ENCODE data around the gene TRIM45. TPM values are rescaled to one million over a fixed set of nuclear protein-coding genes. Genes with fewer than 3 reads are reported as not detected.
A peak's percentile ranks its signal among the peaks of the same experiment; 100 is the strongest.

The TRIM45 gene
- total RNA-seq, 8 experiments from 2014 or later, result 1.2 to 14.5 (median 7.4) TPM

GRCh38 chr1:117092594-117092993, 29.0 kb downstream of the TRIM45 start:
- no peak for ATAC-seq (replicated peaks in 6 of 8)
- peak overlapping the region in 1 of 2 donors; percentile 54 for H3K27ac ChIP-seq
- peaks cover 33 to 46% of the 10 kb centered on the region in 2 donors for H3K4me1 ChIP-seq (replicated peaks in 1 of 2)
- 56 to 93% (median 64%) methylated on average over 3 to 5 of the region's 5 CpGs; no CpG with 5 or more reads in 4 of the 10 experiments for WGBS, 10 experiments
- in situ Hi-C loops (cut with MboI; ENCODE audit: low pct_unique_long_range_greater_than_20kb in 2 of 9, low sequenced_read_pairs in 9 of 9, unreplicated experiment in 9 of 9), result loop anchor here in 3 of 9 experiments (25.0 kb wide), 2 partner anchors 195 to 670 kb away; no protein-coding TSS in a partner anchor
- no peak overlapping the region for H3K4me3 ChIP-seq

GRCh38 chr1:117089996-117090395, 31.6 kb downstream of the TRIM45 start:
- in situ Hi-C loops (cut with MboI; ENCODE audit: low pct_unique_long_range_greater_than_20kb in 2 of 9, low sequenced_read_pairs in 9 of 9, unreplicated experiment in 9 of 9), result loop anchor here in 3 of 9 experiments (25.0 kb wide), 2 partner anchors 197 to 672 kb away; no protein-coding TSS in a partner anchor
- ATAC-seq (replicated peaks in 6 of 8), result no peak
- 0 to 100% (median 67%) methylated on average over 1 to 2 of the region's 2 CpGs; no CpG with 5 or more reads in 2 of the 10 experiments for WGBS, 10 experiments

GRCh38 chr1:117087686-117088085, 33.9 kb downstream of the TRIM45 start:
- no peak overlapping the region for H3K27ac ChIP-seq
- in situ Hi-C loops (cut with MboI; ENCODE audit: low pct_unique_long_range_greater_than_20kb in 2 of 9, low sequenced_read_pairs in 9 of 9, unreplicated experiment in 9 of 9), result loop anchor here in 3 of 9 experiments (25.0 kb wide), 2 partner anchors 200 to 675 kb away; no protein-coding TSS in a partner anchor
- peaks cover 6% of the 10 kb centered on the region in 2 donors for H3K4me1 ChIP-seq (replicated peaks in 1 of 2)
- no peak overlapping the region for H3K4me3 ChIP-seq
- ATAC-seq (replicated peaks in 6 of 8), result no peak
- WGBS, 10 experiments, result 72 to 100% (median 96%) methylated on average over 2 to 6 of the region's 6 CpGs

More at GRCh38 chr1:117089996-117090395, 31.6 kb downstream of the TRIM45 start:
- H3K4me3 ChIP-seq, result no peak overlapping the region
- no peak overlapping the region for H3K27ac ChIP-seq
- peaks cover 27 to 29% of the 10 kb centered on the region in 2 donors for H3K4me1 ChIP-seq (replicated peaks in 1 of 2)

- Histone ChIP-seq H3K4me1 (replicated peaks in 1 of 2) (no peaks in the 10 kb centered on the region), H3K27ac (no peak overlapping the region), H3K4me3 (no peak overlapping the region)
- in situ Hi-C loops (cut with MboI; ENCODE audit: low pct_unique_long_range_greater_than_20kb in 2 of 9, low sequenced_read_pairs in 9 of 9, unreplicated experiment in 9 of 9), result loop anchor here in 3 of 9 experiments (25.0 kb wide), 2 partner anchors 203 to 678 kb away; no protein-coding TSS in a partner anchor
- WGBS, 10 experiments, result 81 to 100% (median 93%) methylated on average over 1 to 6 of the region's 6 CpGs; no CpG with 5 or more reads in 4 of the 10 experiments
- no peak for ATAC-seq (replicated peaks in 6 of 8)
These were observed 37.3 kb downstream of the TRIM45 start for GRCh38 chr1:117084231-117084630.

GRCh38 chr1:117079737-117080136, 41.8 kb downstream of the TRIM45 start:
- no peak overlapping the region for H3K27ac ChIP-seq
- ATAC-seq (replicated peaks in 6 of 8), result no peak
- H3K4me3 ChIP-seq, result no peak overlapping the region
- 90 to 100% (median 94%) methylated on average over 1 to 6 of the region's 6 CpGs; no CpG with 5 or more reads in 1 of the 10 experiments for WGBS, 10 experiments
- no peaks in the 10 kb centered on the region for H3K4me1 ChIP-seq (replicated peaks in 1 of 2)
- in situ Hi-C loops (cut with MboI; ENCODE audit: low pct_unique_long_range_greater_than_20kb in 2 of 9, low sequenced_read_pairs in 9 of 9, unreplicated experiment in 9 of 9), result loop anchor here in 5 of 9 experiments (10.0 to 25.0 kb wide), 3 partner anchors 205 to 683 kb away; no protein-coding TSS in a partner anchor

- no peak overlapping the region for H3K4me3 ChIP-seq
- peak in 7 of 8 experiments; percentile 67 to 99 (median 79) for ATAC-seq (replicated peaks in 6 of 8)
- no peaks in the 10 kb centered on the region for H3K4me1 ChIP-seq (replicated peaks in 1 of 2)
- WGBS, 10 experiments, result 0 to 100% (median 65%) methylated on average over 1 to 3 of the region's 3 CpGs; no CpG with 5 or more reads in 3 of the 10 experiments
- in situ Hi-C loops (cut with MboI; ENCODE audit: low pct_unique_long_range_greater_than_20kb in 2 of 9, low sequenced_read_pairs in 9 of 9, unreplicated experiment in 9 of 9), result loop anchor here in 5 of 9 experiments (10.0 to 25.0 kb wide), 3 partner anchors 208 to 685 kb away; no protein-coding TSS in a partner anchor
- no peak overlapping the region for H3K27ac ChIP-seq
These were observed 44.3 kb downstream of the TRIM45 start for GRCh38 chr1:117077267-117077666.

- no peak overlapping the region for H3K27ac ChIP-seq
- 90 to 100% (median 93%) methylated on average over 3 to 5 of the region's 5 CpGs; no CpG with 5 or more reads in 6 of the 10 experiments for WGBS, 10 experiments
- no peak overlapping the region for H3K4me3 ChIP-seq
- in situ Hi-C loops (cut with MboI; ENCODE audit: low pct_unique_long_range_greater_than_20kb in 2 of 9, low sequenced_read_pairs in 9 of 9, unreplicated experiment in 9 of 9), result loop anchor here in 5 of 9 experiments (10.0 to 25.0 kb wide), 3 partner anchors 208 to 686 kb away; no protein-coding TSS in a partner anchor
- H3K4me1 ChIP-seq (replicated peaks in 1 of 2), result no peaks in the 10 kb centered on the region
- no peak for ATAC-seq (replicated peaks in 6 of 8)
These were observed 44.9 kb downstream of the TRIM45 start for GRCh38 chr1:117076648-117077047.

GRCh38 chr1:117070124-117070523, 51.4 kb downstream of the TRIM45 start:
- Histone ChIP-seq H3K27ac (no peak overlapping the region), H3K4me3 (no peak overlapping the region), H3K4me1 (replicated peaks in 1 of 2) (no peaks in the 10 kb centered on the region)
- 42 to 100% (median 94%) methylated on average over 1 to 2 of the region's 2 CpGs for WGBS, 10 experiments
- in situ Hi-C loops (cut with MboI; ENCODE audit: low pct_unique_long_range_greater_than_20kb in 2 of 9, low sequenced_read_pairs in 9 of 9, unreplicated experiment in 9 of 9), result loop anchor here (10.0 to 25.0 kb wide), 6 partner anchors 215 to 933 kb away; partner anchors contain the start of gene CD58 (in 2 of the 9)
- no peak for ATAC-seq (replicated peaks in 6 of 8)

- in situ Hi-C loops (cut with MboI; ENCODE audit: low pct_unique_long_range_greater_than_20kb in 2 of 9, low sequenced_read_pairs in 9 of 9, unreplicated experiment in 9 of 9), result loop anchor here in 7 of 9 experiments (10.0 to 25.0 kb wide), 6 partner anchors 215 to 932 kb away; partner anchors contain the start of gene CD58 (in 2 of the 7)
- ATAC-seq (replicated peaks in 6 of 8), result no peak
- no peak overlapping the region for H3K4me3 ChIP-seq
- WGBS, 10 experiments, result 90 to 100% (median 97%) methylated on average over 1 to 4 of the region's 4 CpGs; no CpG with 5 or more reads in 1 of the 10 experiments
- H3K27ac ChIP-seq, result no peak overlapping the region
- no peaks in the 10 kb centered on the region for H3K4me1 ChIP-seq (replicated peaks in 1 of 2)
These were observed 52.2 kb downstream of the TRIM45 start for GRCh38 chr1:117069220-117069844.

GRCh38 chr1:117068580-117068979, 53.0 kb downstream of the TRIM45 start:
- in situ Hi-C loops (cut with MboI; ENCODE audit: low pct_unique_long_range_greater_than_20kb in 2 of 9, low sequenced_read_pairs in 9 of 9, unreplicated experiment in 9 of 9), result loop anchor here in 7 of 9 experiments (10.0 to 25.0 kb wide), 6 partner anchors 216 to 931 kb away; partner anchors contain the start of gene CD58 (in 2 of the 7)
- no peak for ATAC-seq (replicated peaks in 6 of 8)

GRCh38 chr1:117067533-117068370, 53.8 kb downstream of the TRIM45 start:
- no peak overlapping the region for H3K27ac ChIP-seq
- in situ Hi-C loops (cut with MboI; ENCODE audit: low pct_unique_long_range_greater_than_20kb in 2 of 9, low sequenced_read_pairs in 9 of 9, unreplicated experiment in 9 of 9), result loop anchor here in 7 of 9 experiments (10.0 to 25.0 kb wide), 6 partner anchors 217 to 930 kb away; partner anchors contain the start of gene CD58 (in 2 of the 7)
- H3K4me1 ChIP-seq (replicated peaks in 1 of 2), result no peaks in the 10 kb centered on the region
- peak; percentile 90 to 98 (median 95) for ATAC-seq (replicated peaks in 6 of 8)
- no peak overlapping the region for H3K4me3 ChIP-seq
- 8 to 67% (median 46%) methylated on average over 2 to 5 of the region's 6 CpGs for WGBS, 10 experiments

More at GRCh38 chr1:117068580-117068979, 53.0 kb downstream of the TRIM45 start:
- WGBS, 10 experiments, result 83 to 100% (median 94%) methylated on average over 1 to 5 of the region's 5 CpGs
- no peak overlapping the region for H3K27ac ChIP-seq
- H3K4me1 ChIP-seq (replicated peaks in 1 of 2), result no peaks in the 10 kb centered on the region
- no peak overlapping the region for H3K4me3 ChIP-seq

GRCh38 chr1:117066367-117066766, 55.2 kb downstream of the TRIM45 start:
- H3K27ac ChIP-seq, result no peak overlapping the region
- 20 to 100% (median 90%) methylated on average over 1 to 6 of the region's 6 CpGs; no CpG with 5 or more reads in 1 of the 10 experiments for WGBS, 10 experiments
- in situ Hi-C loops (cut with MboI; ENCODE audit: low pct_unique_long_range_greater_than_20kb in 2 of 9, low sequenced_read_pairs in 9 of 9, unreplicated experiment in 9 of 9), result loop anchor here in 7 of 9 experiments (10.0 to 25.0 kb wide), 6 partner anchors 218 to 929 kb away; partner anchors contain the start of gene CD58 (in 2 of the 7)

More at GRCh38 chr1:117066367-117066766, 55.2 kb downstream of the TRIM45 start:
- H3K4me3 ChIP-seq, result no peak overlapping the region
- H3K4me1 ChIP-seq (replicated peaks in 1 of 2), result no peaks in the 10 kb centered on the region
- no peak for ATAC-seq (replicated peaks in 6 of 8)

Data from motor neuron (in vitro differentiated cells).